WTC11 (cell line): ENCODE data around the gene MRPL9. TPM values are rescaled to one million over a fixed set of nuclear protein-coding genes. Genes with fewer than 3 reads are reported as not detected.

Experiments used
- ATAC-seq: fragments of 200-7000 bp; cut with Tn5 transposase; 2 replicates; pipeline ENCODE4 v1.10.0; 2021; ENCODE audit warnings: mild to moderate bottlenecking, moderate library complexity
- CTCF ChIA-PET: fragments of 300-600 bp; sonication (Branson Sonifier 250); formaldehyde crosslinking; loops from one replicate; lab custom pipeline; 2021; ENCODE audit warnings: antibody characterized with exemption; lab: Charles Lee
- POLR2A ChIA-PET: fragments of 350-600 bp; sonication (Branson Sonifier 250); formaldehyde crosslinking; loops from one replicate; lab custom pipeline; 2021; ENCODE audit warnings: antibody characterized with exemption; lab: Charles Lee
- DNase-seq: peaks from one replicate; pipeline ENCODE4 v3.0.0; 2021; ENCODE audit warnings: low spot score
- H3K27ac Mint-ChIP-seq: 2 replicates; pipeline ENCODE4 v1.8.0; 2021; ENCODE audit warnings: mixed read lengths
- H3K27me3 Mint-ChIP-seq: 2 replicates; pipeline ENCODE4 v1.8.0; 2021; ENCODE audit warnings: low read depth, mild to moderate bottlenecking, moderate library complexity, mixed read lengths
- H3K36me3 Mint-ChIP-seq: 2 replicates; pipeline ENCODE4 v1.8.0; 2021; ENCODE audit warnings: mixed read lengths
- H3K4me1 Mint-ChIP-seq: 2 replicates; pipeline ENCODE4 v1.8.0; 2022; ENCODE audit warnings: mixed read lengths
- H3K4me3 Mint-ChIP-seq: 2 replicates; pipeline ENCODE4 v1.8.0; 2021; ENCODE audit warnings: mild to moderate bottlenecking, moderate library complexity, mixed read lengths
- H3K9me3 Mint-ChIP-seq: 2 replicates; pipeline ENCODE4 v1.8.0; 2021; ENCODE audit warnings: mixed read lengths
- ELF4 ChIP-seq: sonication (generic); formaldehyde crosslinking; IDR thresholded peaks from 2 replicates; pipeline ENCODE4 v1.8.1; 2022; ENCODE audit warnings: low read depth, mild to moderate bottlenecking, moderate library complexity, missing genetic modification reagents
- FOXK1 ChIP-seq: sonication (generic); formaldehyde crosslinking; IDR thresholded peaks from 2 replicates; pipeline ENCODE4 v1.8.0; 2022; ENCODE audit warnings: mild to moderate bottlenecking, moderate library complexity, missing genetic modification reagents
- GTF2I ChIP-seq: fragments of 250-450 bp; sonication (Bioruptor Pico); conservative IDR thresholded peaks from 2 replicates; pipeline ENCODE4 v1.4.0; 2021; ENCODE audit warnings: mild to moderate bottlenecking
- MLX ChIP-seq: sonication (generic); formaldehyde crosslinking; IDR thresholded peaks from 2 replicates; pipeline ENCODE4 v1.8.1; 2023; ENCODE audit warnings: mild to moderate bottlenecking, missing genetic modification reagents, moderate library complexity
- NFATC4 ChIP-seq: fragments of 250-450 bp; sonication (Bioruptor Pico); IDR thresholded peaks from 2 replicates; pipeline ENCODE4 v1.9.0; 2021; ENCODE audit warnings: mild to moderate bottlenecking
- NR2C2 ChIP-seq: sonication (generic); formaldehyde crosslinking; IDR thresholded peaks from 2 replicates; pipeline ENCODE4 v1.8.0; 2022; ENCODE audit warnings: mild to moderate bottlenecking, missing genetic modification reagents
- PRRX2 ChIP-seq: fragments of 250-450 bp; sonication (Bioruptor Pico); IDR thresholded peaks from 2 replicates; pipeline ENCODE4 v1.8.0; 2021; ENCODE audit warnings: mild to moderate bottlenecking
- SP1 ChIP-seq: sonication (generic); formaldehyde crosslinking; conservative IDR thresholded peaks from 2 replicates; pipeline ENCODE4 v1.8.1; 2022; ENCODE audit warnings: missing genetic modification reagents
- TCF7 ChIP-seq: sonication (generic); formaldehyde crosslinking; IDR thresholded peaks from 2 replicates; pipeline ENCODE4 v1.8.0; 2022; ENCODE audit warnings: mild to moderate bottlenecking, low read depth, missing genetic modification reagents, moderate library complexity
- TP53 ChIP-seq: sonication (generic); formaldehyde crosslinking; IDR thresholded peaks from 2 replicates; pipeline ENCODE4 v1.8.1; 2023; ENCODE audit warnings: mild to moderate bottlenecking, missing genetic modification reagents
- ZBTB21 ChIP-seq: sonication (generic); formaldehyde crosslinking; IDR thresholded peaks from 2 replicates; pipeline ENCODE4 v1.8.1; 2023; ENCODE audit warnings: mild to moderate bottlenecking, missing genetic modification reagents, borderline replicate concordance
- ZNF138 ChIP-seq: sonication (generic); formaldehyde crosslinking; conservative IDR thresholded peaks from 2 replicates; pipeline ENCODE4 v1.8.1; 2022; ENCODE audit warnings: mild to moderate bottlenecking, moderate library complexity, missing genetic modification reagents
- ZNF219 ChIP-seq: sonication (generic); formaldehyde crosslinking; IDR thresholded peaks from 2 replicates; pipeline ENCODE4 v1.8.0; 2023; ENCODE audit warnings: missing genetic modification reagents, mild to moderate bottlenecking, borderline replicate concordance
- ZNF263 ChIP-seq: sonication (generic); formaldehyde crosslinking; IDR thresholded peaks from 2 replicates; pipeline ENCODE4 v1.8.1; 2022; ENCODE audit warnings: low read depth, mild to moderate bottlenecking, moderate library complexity, missing genetic modification reagents
- ZNF416 ChIP-seq: fragments of 250-450 bp; sonication (Bioruptor Pico); IDR thresholded peaks from 2 replicates; pipeline ENCODE4 v1.9.0; 2021; ENCODE audit warnings: mild to moderate bottlenecking, inconsistent platforms
- ZNF425 ChIP-seq: fragments of 250-450 bp; sonication (Bioruptor Pico); conservative IDR thresholded peaks from 2 replicates; pipeline ENCODE4 v1.9.0; 2021; ENCODE audit warnings: mild to moderate bottlenecking
- ZNF671 ChIP-seq: fragments of 250-450 bp; sonication (Bioruptor Pico); IDR thresholded peaks from 2 replicates; pipeline ENCODE4 v1.8.0; 2021; ENCODE audit warnings: mild to moderate bottlenecking
- total RNA-seq: library from RNA; stranded (reverse); gene quantifications from 3 replicates; pipeline ENCODE4 v1.2.3, GENCODE V29; 2021
- TF ChIP-seq, protein P1 (sequence below): sonication (generic); formaldehyde crosslinking; IDR thresholded peaks from 2 replicates; pipeline ENCODE4 v1.8.0; 2022; ENCODE audit warnings: mild to moderate bottlenecking, missing genetic modification reagents
- TF ChIP-seq, protein P2 (sequence below): fragments of 250-450 bp; sonication (Bioruptor Pico); IDR thresholded peaks from 2 replicates; pipeline ENCODE4 v1.9.0; 2021; ENCODE audit warnings: mild to moderate bottlenecking
- TF ChIP-seq, protein P3 (sequence below): sonication (generic); formaldehyde crosslinking; IDR thresholded peaks from 2 replicates; pipeline ENCODE4 v1.8.0; 2022; ENCODE audit warnings: mild to moderate bottlenecking, missing genetic modification reagents
- TF ChIP-seq, protein P4 (sequence below): sonication (generic); formaldehyde crosslinking; IDR thresholded peaks from 2 replicates; pipeline ENCODE4 v1.8.0; 2022; ENCODE audit warnings: mild to moderate bottlenecking, missing genetic modification reagents
- TF ChIP-seq, protein P5 (sequence below): fragments of 250-450 bp; sonication (Bioruptor Pico); IDR thresholded peaks from 2 replicates; pipeline ENCODE4 v1.9.0; 2021; ENCODE audit warnings: moderate library complexity, mild to moderate bottlenecking, inconsistent platforms, borderline replicate concordance
- TF ChIP-seq, protein P6 (sequence below): sonication (generic); formaldehyde crosslinking; IDR thresholded peaks from 2 replicates; pipeline ENCODE4 v1.8.0; 2023; ENCODE audit warnings: mild to moderate bottlenecking, missing genetic modification reagents

The MRPL9 gene
- total RNA-seq, 1 experiment from 2014 or later, result 99.3 TPM

DNA sequence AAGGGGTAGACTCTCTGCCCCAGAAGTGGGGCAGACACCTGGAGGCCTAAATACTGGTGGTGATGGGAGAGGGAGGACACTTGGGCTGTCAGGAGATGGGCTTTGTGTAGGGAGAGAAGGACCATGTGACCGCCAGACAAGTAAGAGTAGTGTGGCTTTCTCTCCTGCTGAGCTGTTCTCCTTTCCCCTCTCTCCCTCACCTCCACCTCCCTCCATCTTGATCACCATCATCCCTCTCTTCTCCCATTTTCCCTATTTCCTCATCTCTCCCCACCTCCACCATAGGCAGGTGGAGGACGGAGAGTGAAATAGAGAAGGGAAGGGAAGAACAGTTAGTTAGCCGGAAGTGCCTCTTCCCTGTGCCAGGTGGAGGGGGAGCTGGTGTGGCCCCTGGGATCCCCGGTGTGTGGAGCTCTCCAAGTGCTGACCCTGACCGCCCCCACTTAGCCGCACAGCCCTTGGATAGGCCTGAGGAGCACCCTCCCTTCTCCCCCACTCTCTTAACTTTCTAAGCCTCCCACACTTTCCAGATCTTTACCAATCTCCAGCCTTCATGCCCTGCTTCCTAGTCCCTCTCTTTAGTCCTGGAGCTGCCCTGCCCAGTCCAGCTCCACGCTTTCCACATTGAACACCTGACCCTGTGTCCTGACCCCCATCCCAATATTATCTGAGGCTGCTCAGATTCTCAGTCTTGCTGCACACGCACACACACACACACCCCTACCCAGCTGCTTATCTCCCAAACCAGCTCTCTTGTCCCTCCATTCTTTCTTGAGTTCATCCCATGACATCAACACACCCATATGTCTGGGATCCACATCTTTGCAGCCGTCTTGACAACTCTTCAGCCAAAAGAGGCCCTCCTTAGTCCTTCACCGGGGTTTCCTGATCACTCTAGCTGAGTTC is 48.2 kb downstream of the MRPL9 start:
- no peak overlapping the region for H3K27ac Mint-ChIP-seq
- POLR2A ChIA-PET, result interaction anchor here (0.7 to 2.1 kb wide), 2 partner anchors 14 to 204 kb away, joined by 3 to 7 read pairs; partner anchors contain the start of gene CGN
- CTCF ChIA-PET, result interaction anchor here (0.7 to 3.9 kb wide), 18 partner anchors 9 to 374 kb away, joined by 3 to 48 read pairs (median 4); partner anchors contain the start of genes CGN and SNX27
- no peaks in the 10 kb centered on the region for H3K9me3 Mint-ChIP-seq
- H3K4me1 Mint-ChIP-seq, result peaks cover 21% of the 10 kb centered on the region
- TF ChIP-seq ZNF219 (CRISPR knock-in tag) (no peak), TCF7 (CRISPR knock-in tag) (no peak), ZNF425 (CRISPR knock-in tag) (no peak), MLX (no peak), ZBTB21 (no peak), ZNF671 (no peak), GTF2I (CRISPR knock-in tag) (no peak), ZNF263 (no peak), NFATC4 (CRISPR knock-in tag) (no peak), FOXK1 (CRISPR knock-in tag) (no peak), SP1 (CRISPR knock-in tag) (no peak)
- TF ChIP-seq, protein P1, sequence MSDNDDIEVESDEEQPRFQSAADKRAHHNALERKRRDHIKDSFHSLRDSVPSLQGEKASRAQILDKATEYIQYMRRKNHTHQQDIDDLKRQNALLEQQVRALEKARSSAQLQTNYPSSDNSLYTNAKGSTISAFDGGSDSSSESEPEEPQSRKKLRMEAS, result no peak
- TF ChIP-seq, protein P2, sequence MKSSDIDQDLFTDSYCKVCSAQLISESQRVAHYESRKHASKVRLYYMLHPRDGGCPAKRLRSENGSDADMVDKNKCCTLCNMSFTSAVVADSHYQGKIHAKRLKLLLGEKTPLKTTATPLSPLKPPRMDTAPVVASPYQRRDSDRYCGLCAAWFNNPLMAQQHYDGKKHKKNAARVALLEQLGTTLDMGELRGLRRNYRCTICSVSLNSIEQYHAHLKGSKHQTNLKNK (CRISPR knock-in tag), result no peak
- peaks cover 46% of the 10 kb centered on the region for H3K27me3 Mint-ChIP-seq
- DNase-seq (peak; percentile 40), ATAC-seq (no peak)
- H3K36me3 Mint-ChIP-seq, result no peaks in the 10 kb centered on the region
- H3K4me3 Mint-ChIP-seq, result 0 out of 2 replicates have a peak overlapping the region, but pooled peaks have one; percentile 75

DNA sequence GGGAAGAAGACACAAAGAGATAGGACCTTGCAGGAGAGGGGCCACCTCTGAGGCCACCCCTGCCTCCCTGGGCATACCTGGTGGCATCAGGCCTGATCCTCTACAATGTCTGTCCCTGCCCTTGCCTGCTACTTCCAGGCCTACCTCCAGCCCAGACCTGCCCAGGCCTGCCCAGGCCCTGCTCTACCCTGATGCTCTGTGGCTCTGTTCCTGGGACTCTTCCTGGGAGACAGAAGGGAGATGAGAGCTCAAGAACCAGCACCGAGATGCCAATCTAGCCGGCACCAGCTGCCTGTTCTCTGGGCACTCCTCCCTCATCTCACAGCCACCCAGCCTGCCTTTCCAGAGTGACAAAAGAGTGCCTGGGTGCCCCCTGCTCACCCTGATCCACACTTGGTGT is 49.4 kb downstream of the MRPL9 start:
- H3K36me3 Mint-ChIP-seq, result no peaks in the 10 kb centered on the region
- ATAC-seq (no peak), DNase-seq (no peak)
- CTCF ChIA-PET, result interaction anchor here (1.1 to 3.9 kb wide), 2 partner anchors 8 to 20 kb away, joined by 6 to 48 read pairs; no protein-coding TSS in a partner anchor
- peaks cover 21% of the 10 kb centered on the region for H3K4me1 Mint-ChIP-seq
- no peaks in the 10 kb centered on the region for H3K9me3 Mint-ChIP-seq
- POLR2A ChIA-PET, result no interaction called here
- peaks cover 34% of the 10 kb centered on the region for H3K27me3 Mint-ChIP-seq
- no peak overlapping the region for H3K27ac Mint-ChIP-seq
- no peak overlapping the region for H3K4me3 Mint-ChIP-seq
- TF ChIP-seq ZNF416, result no peak
- no peak for TF ChIP-seq TP53 (CRISPR knock-in tag)
- TF ChIP-seq ZNF671, result no peak
- no peak for TF ChIP-seq ELF4
- TF ChIP-seq, protein P3, sequence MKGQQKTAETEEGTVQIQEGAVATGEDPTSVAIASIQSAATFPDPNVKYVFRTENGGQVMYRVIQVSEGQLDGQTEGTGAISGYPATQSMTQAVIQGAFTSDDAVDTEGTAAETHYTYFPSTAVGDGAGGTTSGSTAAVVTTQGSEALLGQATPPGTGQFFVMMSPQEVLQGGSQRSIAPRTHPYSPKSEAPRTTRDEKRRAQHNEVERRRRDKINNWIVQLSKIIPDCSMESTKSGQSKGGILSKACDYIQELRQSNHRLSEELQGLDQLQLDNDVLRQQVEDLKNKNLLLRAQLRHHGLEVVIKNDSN (CRISPR knock-in tag), result no peak
- TF ChIP-seq PRRX2, result no peak
- TF ChIP-seq, protein P4, sequence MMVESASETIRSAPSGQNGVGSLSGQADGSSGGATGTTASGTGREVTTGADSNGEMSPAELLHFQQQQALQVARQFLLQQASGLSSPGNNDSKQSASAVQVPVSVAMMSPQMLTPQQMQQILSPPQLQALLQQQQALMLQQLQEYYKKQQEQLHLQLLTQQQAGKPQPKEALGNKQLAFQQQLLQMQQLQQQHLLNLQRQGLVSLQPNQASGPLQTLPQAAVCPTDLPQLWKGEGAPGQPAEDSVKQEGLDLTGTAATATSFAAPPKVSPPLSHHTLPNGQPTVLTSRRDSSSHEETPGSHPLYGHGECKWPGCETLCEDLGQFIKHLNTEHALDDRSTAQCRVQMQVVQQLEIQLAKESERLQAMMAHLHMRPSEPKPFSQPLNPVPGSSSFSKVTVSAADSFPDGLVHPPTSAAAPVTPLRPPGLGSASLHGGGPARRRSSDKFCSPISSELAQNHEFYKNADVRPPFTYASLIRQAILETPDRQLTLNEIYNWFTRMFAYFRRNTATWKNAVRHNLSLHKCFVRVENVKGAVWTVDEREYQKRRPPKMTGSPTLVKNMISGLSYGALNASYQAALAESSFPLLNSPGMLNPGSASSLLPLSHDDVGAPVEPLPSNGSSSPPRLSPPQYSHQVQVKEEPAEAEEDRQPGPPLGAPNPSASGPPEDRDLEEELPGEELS, result no peak
- TF ChIP-seq, protein P5, sequence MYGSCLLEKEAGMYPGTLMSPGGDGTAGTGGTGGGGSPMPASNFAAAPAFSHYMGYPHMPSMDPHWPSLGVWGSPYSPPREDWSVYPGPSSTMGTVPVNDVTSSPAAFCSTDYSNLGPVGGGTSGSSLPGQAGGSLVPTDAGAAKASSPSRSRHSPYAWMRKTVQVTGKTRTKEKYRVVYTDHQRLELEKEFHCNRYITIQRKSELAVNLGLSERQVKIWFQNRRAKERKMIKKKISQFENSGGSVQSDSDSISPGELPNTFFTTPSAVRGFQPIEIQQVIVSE (CRISPR knock-in tag), result no peak
- no peak for TF ChIP-seq NR2C2 (CRISPR knock-in tag)
- no peak for TF ChIP-seq ZNF138 (CRISPR knock-in tag)
- TF ChIP-seq NFATC4 (CRISPR knock-in tag), result no peak
- TF ChIP-seq, protein P6, sequence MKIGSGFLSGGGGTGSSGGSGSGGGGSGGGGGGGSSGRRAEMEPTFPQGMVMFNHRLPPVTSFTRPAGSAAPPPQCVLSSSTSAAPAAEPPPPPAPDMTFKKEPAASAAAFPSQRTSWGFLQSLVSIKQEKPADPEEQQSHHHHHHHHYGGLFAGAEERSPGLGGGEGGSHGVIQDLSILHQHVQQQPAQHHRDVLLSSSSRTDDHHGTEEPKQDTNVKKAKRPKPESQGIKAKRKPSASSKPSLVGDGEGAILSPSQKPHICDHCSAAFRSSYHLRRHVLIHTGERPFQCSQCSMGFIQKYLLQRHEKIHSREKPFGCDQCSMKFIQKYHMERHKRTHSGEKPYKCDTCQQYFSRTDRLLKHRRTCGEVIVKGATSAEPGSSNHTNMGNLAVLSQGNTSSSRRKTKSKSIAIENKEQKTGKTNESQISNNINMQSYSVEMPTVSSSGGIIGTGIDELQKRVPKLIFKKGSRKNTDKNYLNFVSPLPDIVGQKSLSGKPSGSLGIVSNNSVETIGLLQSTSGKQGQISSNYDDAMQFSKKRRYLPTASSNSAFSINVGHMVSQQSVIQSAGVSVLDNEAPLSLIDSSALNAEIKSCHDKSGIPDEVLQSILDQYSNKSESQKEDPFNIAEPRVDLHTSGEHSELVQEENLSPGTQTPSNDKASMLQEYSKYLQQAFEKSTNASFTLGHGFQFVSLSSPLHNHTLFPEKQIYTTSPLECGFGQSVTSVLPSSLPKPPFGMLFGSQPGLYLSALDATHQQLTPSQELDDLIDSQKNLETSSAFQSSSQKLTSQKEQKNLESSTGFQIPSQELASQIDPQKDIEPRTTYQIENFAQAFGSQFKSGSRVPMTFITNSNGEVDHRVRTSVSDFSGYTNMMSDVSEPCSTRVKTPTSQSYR (CRISPR knock-in tag), result no peak
